Measurements from ENCODE around the gene TLCD1.
"Not testable (repeated sequence)": the region's sequence is repeated elsewhere in the genome, so short reads cannot be mapped to it uniquely, and the experiment has no call there.

TLCD1 gene

GRCh38 chr17:28747051-28747691, 21.1 kb upstream of the TLCD1 start:
- no peak for DNase-seq (ENCODE audit: low read depth)

- no peak for DNase-seq (ENCODE audit: low read depth)
Observed at GRCh38 chr17:28746611-28747050, 20.6 kb upstream of the TLCD1 start.

- DNase-seq (ENCODE audit: low read depth) = no peak
Observed at GRCh38 chr17:28745786-28746411, 19.9 kb upstream of the TLCD1 start.

GRCh38 chr17:28744972-28745785, 19.1 kb upstream of the TLCD1 start:
- DNase-seq (ENCODE audit: low read depth) = no peak

GRCh38 chr17:28744104-28744971, 18.3 kb upstream of the TLCD1 start:
- DNase-seq (ENCODE audit: low read depth) = no peak

- DNase-seq (ENCODE audit: low read depth) = peak; percentile 82
Observed at GRCh38 chr17:28743243-28744103, 17.4 kb upstream of the TLCD1 start, which contains the start of gene TRAF4. TSS of gene TRAF4 (plus strand) at chr17:28744011. CDS start at chr17:28744113, 102 bp downstream.

- no peak for DNase-seq (ENCODE audit: low read depth)
Observed at GRCh38 chr17:28741358-28742349, 15.6 kb upstream of the TLCD1 start.

- DNase-seq (ENCODE audit: low read depth) = no peak
Observed at GRCh38 chr17:28740406-28741357, 14.6 kb upstream of the TLCD1 start.

- DNase-seq (ENCODE audit: low read depth) = no peak
Observed at GRCh38 chr17:28738680-28739384, 12.8 kb upstream of the TLCD1 start.

GRCh38 chr17:28737770-28738679, 12.0 kb upstream of the TLCD1 start:
- DNase-seq (ENCODE audit: low read depth) = no peak

GRCh38 chr17:28737316-28737715, 11.3 kb upstream of the TLCD1 start:
- DNase-seq (ENCODE audit: low read depth) = no peak

GRCh38 chr17:28735913-28736769, 10.1 kb upstream of the TLCD1 start:
- DNase-seq (ENCODE audit: low read depth) = not testable (repeated sequence)

GRCh38 chr17:28735242-28735722, 9.2 kb upstream of the TLCD1 start:
- DNase-seq (ENCODE audit: low read depth) = no peak

GRCh38 chr17:28734712-28735241, 8.7 kb upstream of the TLCD1 start:
- DNase-seq (ENCODE audit: low read depth) = no peak

GRCh38 chr17:28733346-28733745, 7.3 kb upstream of the TLCD1 start:
- DNase-seq (ENCODE audit: low read depth) = no peak

All from GM04503 (cell line).